K562 (cell line): ENCODE data around the gene SGMS1. TPM values are rescaled to one million over a fixed set of nuclear protein-coding genes. Genes with fewer than 3 reads are reported as not detected.

Experiments used
- ATAC-seq: fragments of 200-7000 bp; cut with Tn5 transposase; 3 replicates; pipeline ENCODE4 v1.9.1; 2020; ENCODE audit warnings: moderate library complexity
- BruUV-seq: library from RNA; stranded (reverse); fragments of 400-500 nt; replicated peaks from 2 replicates; lab custom pipeline; 2021; lab: Mats Ljungman, UMichigan
- CTCF ChIA-PET: fragments of 300-600 bp; formaldehyde crosslinking; extraction: SDS; loops from one replicate; lab custom pipeline; 2021; ENCODE audit warnings: low intra/inter-chr PET ratio; lab: Yijun Ruan, JAX
- POLR2A ChIA-PET: fragments of 300-600, 350-650 bp; sonication (Branson Sonifier 250); formaldehyde crosslinking; extraction: SDS; loops from one replicate; lab custom pipeline; 2021; ENCODE audit warnings: antibody characterized with exemption, inconsistent platforms; lab: Yijun Ruan, JAX
- DNase-seq, 4 experiments: peaks; one replicate each; pipeline versions ENCODE4 v3.0.0 to v3.0.0-alpha.2; 2011 to 2018; ENCODE audit warnings: low spot score in 3 of 4, mixed read lengths in 3 of 4; ENCODE audit errors: extremely low read depth in 1 of 4
- FAIRE-seq: peaks from 2 replicates; lab custom pipeline; 2011; peaks lifted over from hg19 to GRCh38; lab: Jason Lieb, UNC
- H2AFZ ChIP-seq: 2 replicates; pipeline ENCODE4 v1.6.0; 2011; ENCODE audit warnings: low read depth, low read length, control low read depth, inconsistent platforms
- H3K27ac ChIP-seq: fragments of 200-600 bp; 3 replicates; pipeline ENCODE4 v1.8.0; 2011; ENCODE audit warnings: low read depth, mild to moderate bottlenecking, control low read depth, inconsistent platforms, low read length, moderate library complexity, mixed read lengths; ENCODE audit errors: extremely low read depth
- H3K27me3 ChIP-seq, 2 experiments: fragments of 300-600 bp in 1 of 2; 2 replicates in 1 of 2; 3 replicates in 1 of 2; pipeline versions ENCODE4 v1.6.0 to v1.8.0; 2011; ENCODE audit warnings: inconsistent platforms in 2 of 2, low read length in 2 of 2, mild to moderate bottlenecking in 1 of 2, mixed read lengths in 1 of 2, moderate library complexity in 1 of 2; ENCODE audit not compliant: control insufficient read depth in 2 of 2, insufficient read depth in 2 of 2
- H3K36me3 ChIP-seq: fragments of 300-600 bp; 3 replicates; pipeline ENCODE4 v1.8.0; 2011; ENCODE audit warnings: mild to moderate bottlenecking, low read length, inconsistent platforms; ENCODE audit not compliant: control insufficient read depth, insufficient read depth
- H3K4me1 ChIP-seq, 2 experiments: fragments of 200-600 bp in 1 of 2; replicated peaks in 1 of 2; 2 replicates in 1 of 2; 3 replicates in 1 of 2; pipeline versions ENCODE4 v1.5.1 to v1.8.0; 2011; ENCODE audit warnings: inconsistent platforms in 2 of 2, low read length in 2 of 2, mild to moderate bottlenecking in 1 of 2, mixed read lengths in 1 of 2, moderate library complexity in 1 of 2; ENCODE audit not compliant: control insufficient read depth in 2 of 2, insufficient read depth in 2 of 2
- H3K4me2 ChIP-seq: 2 replicates; pipeline ENCODE4 v1.6.1; 2011; ENCODE audit warnings: low read length, control low read depth, inconsistent platforms, mixed read lengths; ENCODE audit not compliant: insufficient read depth
- H3K4me3 ChIP-seq: fragments of 200-600 bp; sonication (generic), shearing (Covaris generic); 2 replicates; pipeline ENCODE4 v1.5.1; 2016; ENCODE audit warnings: control low read depth, inconsistent platforms
- H3K79me2 ChIP-seq: fragments of 200-600 bp; 3 replicates; pipeline ENCODE4 v1.8.0; 2011; ENCODE audit warnings: low read length, inconsistent platforms; ENCODE audit not compliant: control insufficient read depth, insufficient read depth
- H3K9ac ChIP-seq, 2 experiments: 2 replicates each; pipeline versions ENCODE4 v1.6.0 to v1.6.1; 2011; ENCODE audit warnings: low read depth in 2 of 2, low read length in 2 of 2, control low read depth in 1 of 2, inconsistent platforms in 1 of 2, mild to moderate bottlenecking in 1 of 2, mixed read lengths in 1 of 2; ENCODE audit not compliant: insufficient read depth in 1 of 2
- H3K9me1 ChIP-seq: one replicate; pipeline ENCODE4 v1.6.0; 2011; ENCODE audit warnings: inconsistent platforms, mild to moderate bottlenecking, low read length, moderate library complexity; ENCODE audit not compliant: control insufficient read depth, insufficient read depth
- H3K9me3 ChIP-seq: replicated peaks from 2 replicates; pipeline ENCODE4 v1.5.1; 2011; ENCODE audit warnings: low read depth, low read length, inconsistent platforms; ENCODE audit not compliant: control insufficient read depth, insufficient read depth
- H4K20me1 ChIP-seq: replicated peaks from 2 replicates; pipeline ENCODE4 v1.6.1; 2011; ENCODE audit warnings: low read length, inconsistent platforms, mixed read lengths; ENCODE audit not compliant: control insufficient read depth, insufficient read depth
- DACH1 ChIP-seq: fragments of 450-650 bp; IDR thresholded peaks from 2 replicates; pipeline ENCODE4 v1.6.1; 2018; ENCODE audit not compliant: partially characterized antibody
- KLF1 ChIP-seq: fragments of 450-650 bp; IDR thresholded peaks from 2 replicates; pipeline ENCODE4 v1.6.1; 2016; ENCODE audit warnings: missing genetic modification characterization, missing compliant biosample characterization
- POLR3A ChIP-seq: IDR thresholded peaks from 2 replicates; pipeline ENCODE4 v1.6.1; 2011; ENCODE audit warnings: borderline replicate concordance, mild to moderate bottlenecking, moderate library complexity; ENCODE audit not compliant: insufficient read length, insufficient read depth; ENCODE audit errors: extremely low read depth
- TBL1XR1 ChIP-seq, 2 experiments: IDR thresholded peaks; 2 replicates each; pipeline ENCODE4 v1.6.1; 2012; ENCODE audit warnings: improper control_type of control experiment in 2 of 2, low read length in 2 of 2, mild to moderate bottlenecking in 1 of 2
- ZFP30 ChIP-seq: fragments of 250-450 bp; sonication (Bioruptor Pico); IDR thresholded peaks from 2 replicates; pipeline ENCODE4 v1.8.0; 2022; ENCODE audit warnings: moderate library complexity, mild to moderate bottlenecking, inconsistent platforms, borderline replicate concordance
- ZNF121 ChIP-seq: sonication (generic); formaldehyde crosslinking; conservative IDR thresholded peaks from 2 replicates; pipeline ENCODE4 v1.8.0; 2022; ENCODE audit warnings: missing genetic modification reagents
- WGBS: fragments of 100-300 bp; shearing (Covaris generic); methylation state at CpG from one replicate; pipeline ENCODE4 v1.1.6; 2016; ENCODE audit warnings: low coverage, mixed read lengths; ENCODE audit not compliant: insufficient coverage; ENCODE audit errors: missing lambda C conversion rate; 5-methylcytosine and 5-hydroxymethylcytosine counted together
- in situ Hi-C: fragments of 300-500 bp; cut with MboI; formaldehyde crosslinking; loops from 4 replicates; pipeline ENCODE4 v1.15.0; 2018; ENCODE audit warnings: inconsistent platforms, mixed read lengths
- intact Hi-C: fragments of 100-400 bp; cut with micrococcal nuclease; formaldehyde crosslinking; loops from 2 replicates; pipeline ENCODE4 v1.14.2; 2022
- polyA plus RNA-seq, 8 experiments: library from polyadenylated mRNA; depleted of rRNA in 4 of 8; stranded (reverse) in 5 of 8; unstranded in 3 of 8; fragments of >200 nt; fragmentation: Nextera tagmentation in 2 of 8; fragmentation: Illumina TruSeq in 1 of 8; extraction: Ambion mirVana in 2 of 8; extraction: Trizol in 1 of 8; gene quantifications; 2 replicates each; pipeline versions ENCODE4 v1.2.1 to v1.2.3, GENCODE V29; 2011 to 2014; ENCODE audit warnings: inconsistent platforms in 1 of 8, missing spikeins in 1 of 8
- total RNA-seq, 7 experiments: library from RNA; depleted of rRNA in 6 of 7; stranded (reverse); fragments of >200 nt in 6 of 7; fragmentation: Illumina TruSeq in 2 of 7; extraction: Trizol in 2 of 7; gene quantifications; 2 replicates each; pipeline versions ENCODE4 v1.2.1 to v1.2.3, GENCODE V29; 2011 to 2021; ENCODE audit warnings: low replicate concordance in 1 of 7
- TF ChIP-seq, protein P1 (sequence below): fragments of 450-650 bp; formaldehyde crosslinking; IDR thresholded peaks from 2 replicates; pipeline ENCODE4 v1.4.0; 2020; ENCODE audit warnings: mild to moderate bottlenecking, mixed read lengths

The SGMS1 gene
- total and polyA plus RNA-seq, 9 of the 15 experiments (the other 6 are each of a cell fraction or from before 2014, with no cell fraction given), result 22.6 to 232 (median 82.2) TPM

DNA sequence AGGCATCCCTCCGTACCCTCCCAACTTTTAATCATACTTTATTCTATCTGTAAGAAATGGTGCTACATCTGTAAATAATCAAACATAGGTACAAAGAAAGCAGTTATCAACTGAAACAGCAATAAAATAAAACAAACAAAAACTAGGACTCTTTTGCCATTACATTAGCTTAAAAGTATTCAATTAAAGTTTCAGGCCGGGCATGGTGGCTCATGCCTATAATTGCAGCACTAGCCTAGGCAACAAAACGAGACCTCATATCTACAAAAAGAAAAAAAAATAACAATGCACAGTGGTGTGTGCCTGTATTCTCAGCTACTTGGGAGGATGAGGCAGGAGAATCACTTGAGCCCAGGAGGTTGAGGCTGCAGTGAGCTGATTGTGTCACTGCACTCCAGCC lies 161.9 kb downstream of the SGMS1 start:
- no peak for DNase-seq
- no peak overlapping the region for H3K4me2 ChIP-seq
- intact Hi-C loops, result no loop called here
- no peaks in the 10 kb centered on the region for H3K4me1 ChIP-seq
- H3K79me2 ChIP-seq, result no peaks in the 10 kb centered on the region
- H3K36me3 ChIP-seq, result peaks cover 18% of the 10 kb centered on the region
- CTCF ChIA-PET, result no interaction called here
- no peak for TF ChIP-seq POLR3A
- TF ChIP-seq, protein P1, sequence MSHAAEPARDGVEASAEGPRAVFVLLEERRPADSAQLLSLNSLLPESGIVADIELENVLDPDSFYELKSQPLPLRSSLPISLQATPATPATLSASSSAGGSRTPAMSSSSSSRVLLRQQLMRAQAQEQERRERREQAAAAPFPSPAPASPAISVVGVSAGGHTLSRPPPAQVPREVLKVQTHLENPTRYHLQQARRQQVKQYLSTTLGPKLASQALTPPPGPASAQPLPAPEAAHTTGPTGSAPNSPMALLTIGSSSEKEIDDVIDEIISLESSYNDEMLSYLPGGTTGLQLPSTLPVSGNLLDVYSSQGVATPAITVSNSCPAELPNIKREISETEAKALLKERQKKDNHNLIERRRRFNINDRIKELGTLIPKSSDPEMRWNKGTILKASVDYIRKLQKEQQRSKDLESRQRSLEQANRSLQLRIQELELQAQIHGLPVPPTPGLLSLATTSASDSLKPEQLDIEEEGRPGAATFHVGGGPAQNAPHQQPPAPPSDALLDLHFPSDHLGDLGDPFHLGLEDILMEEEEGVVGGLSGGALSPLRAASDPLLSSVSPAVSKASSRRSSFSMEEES (CRISPR knock-in tag), result no peak
- no peak for TF ChIP-seq ZFP30 (CRISPR knock-in tag)
- TF ChIP-seq DACH1, result no peak
- TF ChIP-seq ZNF121 (CRISPR knock-in tag), result no peak
- TF ChIP-seq TBL1XR1 (IDR thresholded peaks at IDR 0.05; ENCODE audit: low read length in 2 of 2), result no peak
- TF ChIP-seq KLF1 (tag), result no peak
- no peaks in the 10 kb centered on the region for H3K9me3 ChIP-seq
- no peaks in the 10 kb centered on the region for H3K9me1 ChIP-seq
- no peak for FAIRE-seq
- no TSS peak for BruUV-seq
- no peaks in the 10 kb centered on the region for H4K20me1 ChIP-seq
- no peak overlapping the region for H3K9ac ChIP-seq
- POLR2A ChIA-PET, result interaction anchor here (1.7 kb wide), 1 partner anchor 9 kb away, joined by 6 read pairs; no protein-coding TSS in a partner anchor
- 86% methylated on average over 3 of the region's 3 CpGs for WGBS
- H3K4me3 ChIP-seq, result no peak overlapping the region
- ATAC-seq, result no peak
- no peak overlapping the region for H2AFZ ChIP-seq
- H3K27ac ChIP-seq, result no peak overlapping the region
- H3K27me3 ChIP-seq, result no peaks in the 10 kb centered on the region
- in situ Hi-C loops, result no loop called here
